ENCODE data around the gene NUDT5.

The NUDT5 gene

DNA sequence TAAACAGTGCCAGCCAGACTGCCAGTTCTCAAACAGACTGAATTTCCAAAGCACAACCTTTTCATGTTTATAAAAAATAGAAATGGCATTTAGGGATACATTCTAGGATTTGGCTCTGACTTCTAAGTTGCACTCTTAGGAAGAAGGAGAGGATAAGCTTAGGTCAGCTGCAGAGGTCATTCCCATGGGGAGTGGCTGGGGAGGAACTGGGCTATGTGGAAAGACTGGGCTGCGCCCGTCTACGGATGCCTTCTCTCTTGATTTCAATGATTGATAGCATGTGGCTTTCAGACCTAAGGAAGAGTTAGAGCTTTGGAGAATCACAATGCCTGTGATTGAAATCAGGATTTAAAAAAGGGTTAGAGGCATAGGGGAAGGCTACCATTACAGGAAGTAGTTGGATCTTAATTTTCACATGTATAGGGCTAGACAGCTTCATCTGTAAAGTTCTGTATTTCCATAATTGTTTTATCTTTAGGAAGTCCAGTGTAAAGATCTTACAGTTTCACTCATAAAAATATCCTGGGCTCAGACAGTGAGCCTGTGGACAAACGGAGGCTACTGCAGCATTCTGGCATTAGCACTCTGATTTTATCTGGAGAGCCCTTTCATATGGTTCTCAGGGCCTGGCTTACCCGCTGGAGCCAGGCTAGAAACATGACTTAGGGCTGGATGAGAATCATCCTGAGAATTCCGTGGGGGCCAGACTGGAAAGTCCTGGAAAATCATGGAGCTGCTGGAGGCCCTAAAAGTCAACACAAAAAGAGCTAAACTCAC, 29.5 kb downstream of the NUDT5 start:
- DNase-seq (ENCODE audit: low read depth, low spot score) = no peak
- no peak overlapping the region for H3K27ac ChIP-seq (ENCODE audit: low read length)
- no peaks in the 10 kb centered on the region for H3K4me1 ChIP-seq (ENCODE audit: control insufficient read depth, insufficient read depth, low read length)
- WGBS (ENCODE audit: insufficient coverage, insufficient read length) = no CpG with 5 or more reads among the region's 6 CpGs
- H3K27me3 ChIP-seq (ENCODE audit: control insufficient read depth, insufficient read depth, low read length) = no peaks in the 10 kb centered on the region
- H3K9me3 ChIP-seq (ENCODE audit: control insufficient read depth, insufficient read depth, low read length) = no peaks in the 10 kb centered on the region
- H3K36me3 ChIP-seq (ENCODE audit: control insufficient read depth, insufficient read depth, low read length) = peaks cover 7% of the 10 kb centered on the region; the same call in 1 of the 2 replicates
- H3K4me3 ChIP-seq (ENCODE audit: low read length) = no peak overlapping the region

DNA sequence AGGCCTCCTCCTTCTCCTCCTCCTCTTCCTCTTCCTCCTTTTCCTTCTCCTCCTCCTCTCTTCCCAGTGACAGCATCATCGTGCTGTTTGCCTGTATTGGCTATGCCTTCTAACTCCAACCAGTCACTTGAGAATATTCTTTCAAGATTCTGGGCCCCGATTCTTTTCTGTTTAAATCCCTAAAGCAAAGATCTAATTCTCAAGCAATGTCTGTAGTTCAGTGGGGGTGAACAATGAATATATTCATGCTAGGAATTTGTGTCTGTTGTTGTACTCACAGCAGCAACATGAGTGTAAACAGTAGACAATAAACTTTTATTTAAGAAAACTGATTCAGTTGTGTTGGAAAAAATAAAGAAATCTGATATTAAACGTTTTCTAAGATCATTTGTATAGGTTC, 30.7 kb downstream of the NUDT5 start:
- H3K4me1 ChIP-seq (ENCODE audit: control insufficient read depth, insufficient read depth, low read length) = no peaks in the 10 kb centered on the region
- no peak overlapping the region for H3K4me3 ChIP-seq (ENCODE audit: low read length)
- H3K27ac ChIP-seq (ENCODE audit: low read length) = no peak overlapping the region
- H3K9me3 ChIP-seq (ENCODE audit: control insufficient read depth, insufficient read depth, low read length) = no peaks in the 10 kb centered on the region
- peaks cover 6% of the 10 kb centered on the region; the same call in 1 of the 2 replicates for H3K36me3 ChIP-seq (ENCODE audit: control insufficient read depth, insufficient read depth, low read length)
- WGBS (ENCODE audit: insufficient coverage, insufficient read length) = no CpG with 5 or more reads among the region's 3 CpGs
- DNase-seq (ENCODE audit: low read depth, low spot score) = no peak
- H3K27me3 ChIP-seq (ENCODE audit: control insufficient read depth, insufficient read depth, low read length) = no peaks in the 10 kb centered on the region

DNA sequence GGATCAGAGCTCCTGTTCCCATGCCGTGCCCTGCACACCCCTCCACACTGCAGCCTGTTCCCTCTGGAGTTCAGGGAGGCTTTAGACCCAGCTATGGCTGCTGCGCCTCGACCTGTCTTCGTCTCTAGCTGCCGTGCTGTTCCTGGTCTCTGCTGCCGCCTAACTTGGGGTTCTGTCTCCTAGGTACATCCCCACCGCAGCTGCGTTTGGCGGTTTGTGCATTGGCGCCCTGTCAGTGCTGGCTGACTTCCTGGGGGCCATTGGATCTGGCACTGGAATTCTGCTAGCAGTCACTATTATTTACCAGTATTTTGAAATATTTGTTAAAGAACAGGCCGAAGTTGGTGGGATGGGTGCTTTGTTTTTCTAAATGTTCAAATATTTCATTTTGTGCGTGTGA, 31.6 kb downstream of the NUDT5 start:
- Histone ChIP-seq H3K27me3 (ENCODE audit: control insufficient read depth, insufficient read depth, low read length) (no peaks in the 10 kb centered on the region), H3K9me3 (ENCODE audit: control insufficient read depth, insufficient read depth, low read length) (no peaks in the 10 kb centered on the region), H3K4me3 (ENCODE audit: low read length) (no peak overlapping the region), H3K27ac (ENCODE audit: low read length) (no peak overlapping the region), H3K4me1 (ENCODE audit: control insufficient read depth, insufficient read depth, low read length) (no peaks in the 10 kb centered on the region), H3K36me3 (ENCODE audit: control insufficient read depth, insufficient read depth, low read length) (peaks cover 6% of the 10 kb centered on the region; the same call in 1 of the 2 replicates)
- DNase-seq (ENCODE audit: low read depth, low spot score) = no peak
- WGBS (ENCODE audit: insufficient coverage, insufficient read length) = no CpG with 5 or more reads among the region's 12 CpGs

DNA sequence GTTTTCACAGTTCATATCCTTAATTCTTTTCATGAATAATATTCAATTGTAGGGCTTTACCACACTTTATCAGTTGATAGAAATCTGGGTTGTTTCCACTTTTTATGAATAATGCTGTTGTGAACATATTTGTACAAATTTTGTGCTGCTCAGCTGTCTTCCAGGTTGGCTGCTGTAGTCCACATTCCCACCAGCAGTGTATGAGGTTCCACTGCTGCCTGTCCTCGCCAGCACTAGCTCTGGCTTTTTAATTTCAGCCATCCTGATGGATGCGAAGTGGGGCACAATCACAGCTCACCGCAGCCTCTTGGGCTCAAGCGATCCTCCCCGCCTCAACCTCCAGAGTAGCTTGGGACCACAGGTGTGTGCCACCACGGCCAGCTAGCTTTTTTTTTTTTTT, 32.8 kb downstream of the NUDT5 start:
- Histone ChIP-seq H3K27ac (ENCODE audit: low read length) (no peak overlapping the region), H3K27me3 (ENCODE audit: control insufficient read depth, insufficient read depth, low read length) (no peaks in the 10 kb centered on the region), H3K9me3 (ENCODE audit: control insufficient read depth, insufficient read depth, low read length) (no peaks in the 10 kb centered on the region), H3K36me3 (ENCODE audit: control insufficient read depth, insufficient read depth, low read length) (peaks cover 6% of the 10 kb centered on the region; the same call in 1 of the 2 replicates), H3K4me1 (ENCODE audit: control insufficient read depth, insufficient read depth, low read length) (no peaks in the 10 kb centered on the region), H3K4me3 (ENCODE audit: low read length) (no peak overlapping the region)
- DNase-seq (ENCODE audit: low read depth, low spot score) = no peak
- WGBS (ENCODE audit: insufficient coverage, insufficient read length) = no CpG with 5 or more reads among the region's 6 CpGs

DNA sequence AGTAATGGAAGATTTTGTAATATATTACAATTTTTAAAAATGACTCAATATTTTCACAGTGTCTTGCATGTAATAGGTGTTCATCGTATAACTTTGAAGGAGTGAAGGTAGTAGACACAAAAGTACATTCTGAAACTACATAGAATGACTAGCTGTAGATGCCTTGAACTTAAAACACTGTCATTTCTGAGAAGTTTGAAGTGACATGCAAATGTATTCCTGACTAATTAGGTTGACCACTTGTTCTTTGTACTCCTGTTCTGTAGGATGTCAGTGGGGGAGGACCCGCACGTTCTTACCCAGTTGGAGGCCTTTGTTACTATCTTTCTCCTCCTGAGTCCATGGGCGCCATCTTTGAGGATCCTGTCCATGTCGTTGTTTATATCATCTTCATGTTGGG, 35.0 kb downstream of the NUDT5 start:
- H3K4me1 ChIP-seq (ENCODE audit: control insufficient read depth, insufficient read depth, low read length) = no peaks in the 10 kb centered on the region
- no peak overlapping the region for H3K27ac ChIP-seq (ENCODE audit: low read length)
- no CpG with 5 or more reads among the region's 5 CpGs for WGBS (ENCODE audit: insufficient coverage, insufficient read length)
- no peak for DNase-seq (ENCODE audit: low read depth, low spot score)
- H3K9me3 ChIP-seq (ENCODE audit: control insufficient read depth, insufficient read depth, low read length) = no peaks in the 10 kb centered on the region
- H3K36me3 ChIP-seq (ENCODE audit: control insufficient read depth, insufficient read depth, low read length) = 0 out of 2 replicates have a peak, but pooled peaks cover 6% of the 10 kb centered on the region
- H3K4me3 ChIP-seq (ENCODE audit: low read length) = no peak overlapping the region
- no peaks in the 10 kb centered on the region for H3K27me3 ChIP-seq (ENCODE audit: control insufficient read depth, insufficient read depth, low read length)

DNA sequence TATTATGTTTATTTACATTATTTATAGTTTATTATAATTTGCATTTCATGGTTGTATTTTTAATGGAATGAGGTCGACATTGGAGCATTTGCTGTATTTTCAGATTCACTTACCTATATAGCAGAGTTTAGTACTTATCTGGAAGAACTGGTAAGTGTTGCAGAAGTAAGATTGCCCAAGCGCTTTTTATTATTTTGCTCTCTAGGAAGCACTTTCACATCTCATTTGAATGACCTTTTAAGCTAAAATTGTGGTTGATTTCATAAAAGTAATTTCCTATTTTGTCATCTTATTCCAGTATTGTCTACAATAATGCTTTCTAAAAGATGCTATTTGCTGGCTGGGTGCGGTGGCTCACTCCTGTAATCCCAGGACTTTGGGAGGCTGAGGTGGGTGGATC, 37.6 kb downstream of the NUDT5 start:
- DNase-seq (ENCODE audit: low read depth, low spot score) = no peak
- no peak overlapping the region for H3K27ac ChIP-seq (ENCODE audit: low read length)
- WGBS (ENCODE audit: insufficient coverage, insufficient read length) = no CpG with 5 or more reads among the region's 3 CpGs
- no peaks in the 10 kb centered on the region for H3K27me3 ChIP-seq (ENCODE audit: control insufficient read depth, insufficient read depth, low read length)
- no peak overlapping the region for H3K4me3 ChIP-seq (ENCODE audit: low read length)
- 0 out of 2 replicates have a peak, but pooled peaks cover 2% of the 10 kb centered on the region for H3K36me3 ChIP-seq (ENCODE audit: control insufficient read depth, insufficient read depth, low read length)
- no peaks in the 10 kb centered on the region for H3K4me1 ChIP-seq (ENCODE audit: control insufficient read depth, insufficient read depth, low read length)
- H3K9me3 ChIP-seq (ENCODE audit: control insufficient read depth, insufficient read depth, low read length) = no peaks in the 10 kb centered on the region

DNA sequence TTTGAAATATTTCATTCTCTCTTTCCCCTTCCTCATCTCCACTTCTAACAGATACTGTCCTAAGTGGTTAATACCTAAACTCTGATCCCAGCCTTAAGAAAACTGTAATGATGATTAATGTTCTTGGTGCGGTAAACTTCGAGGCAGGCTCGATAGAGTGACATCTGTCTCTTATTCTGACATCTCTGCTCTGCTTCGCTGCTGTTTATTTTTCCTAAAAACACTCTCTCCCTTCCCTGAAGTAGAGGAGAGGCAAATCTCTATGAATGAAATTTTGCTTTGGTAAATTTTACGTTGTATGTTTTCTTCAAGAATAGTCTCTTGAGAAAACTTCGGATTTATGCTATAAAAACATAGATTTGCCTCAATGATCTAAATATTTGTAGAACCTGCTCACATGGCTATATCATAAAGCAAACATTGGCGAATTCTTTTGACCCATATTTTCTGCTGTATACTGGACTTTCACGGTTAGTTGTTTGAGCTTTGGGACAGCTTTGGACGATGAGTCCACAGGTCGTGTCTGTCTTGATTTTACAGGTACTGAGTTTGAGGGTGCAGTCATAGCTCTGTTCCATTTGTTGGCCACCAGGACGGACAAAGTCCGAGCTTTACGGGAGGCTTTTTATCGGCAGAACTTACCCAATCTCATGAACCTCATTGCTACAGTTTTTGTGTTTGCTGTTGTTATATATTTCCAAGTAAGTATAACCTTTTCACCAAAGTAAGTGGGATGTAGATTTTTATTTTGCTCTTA, 39.1 kb downstream of the NUDT5 start:
- Histone ChIP-seq H3K9me3 (ENCODE audit: control insufficient read depth, insufficient read depth, low read length) (no peaks in the 10 kb centered on the region), H3K27me3 (ENCODE audit: control insufficient read depth, insufficient read depth, low read length) (no peaks in the 10 kb centered on the region), H3K4me3 (ENCODE audit: low read length) (no peak overlapping the region), H3K4me1 (ENCODE audit: control insufficient read depth, insufficient read depth, low read length) (no peaks in the 10 kb centered on the region), H3K36me3 (ENCODE audit: control insufficient read depth, insufficient read depth, low read length) (no peaks in the 10 kb centered on the region), H3K27ac (ENCODE audit: low read length) (no peak overlapping the region)
- no peak for DNase-seq (ENCODE audit: low read depth, low spot score)
- no CpG with 5 or more reads among the region's 14 CpGs for WGBS (ENCODE audit: insufficient coverage, insufficient read length)

DNA sequence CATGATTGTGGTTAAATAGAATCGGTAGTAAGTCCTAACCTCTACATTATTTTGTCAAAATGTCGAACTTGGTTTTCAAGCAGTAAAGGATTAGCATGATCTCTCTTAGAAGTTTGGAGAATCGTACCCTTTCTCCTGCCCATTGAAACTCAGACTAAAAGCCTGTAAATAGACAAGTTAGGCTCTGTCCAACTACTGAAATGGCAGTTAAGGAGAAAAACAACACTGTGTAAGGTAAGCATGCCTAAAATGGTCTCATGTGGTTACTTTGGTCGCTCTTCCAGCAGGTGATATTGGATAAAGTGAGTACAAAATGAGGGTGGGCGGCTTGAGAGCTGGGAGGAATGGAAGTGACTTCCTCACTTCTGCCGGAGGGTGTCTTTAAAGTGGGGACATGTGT, 41.2 kb downstream of the NUDT5 start:
- no CpG with 5 or more reads among the region's 6 CpGs for WGBS (ENCODE audit: insufficient coverage, insufficient read length)
- Histone ChIP-seq H3K36me3 (ENCODE audit: control insufficient read depth, insufficient read depth, low read length) (no peaks in the 10 kb centered on the region), H3K4me1 (ENCODE audit: control insufficient read depth, insufficient read depth, low read length) (no peaks in the 10 kb centered on the region), H3K27me3 (ENCODE audit: control insufficient read depth, insufficient read depth, low read length) (no peaks in the 10 kb centered on the region), H3K27ac (ENCODE audit: low read length) (no peak overlapping the region), H3K4me3 (ENCODE audit: low read length) (no peak overlapping the region), H3K9me3 (ENCODE audit: control insufficient read depth, insufficient read depth, low read length) (no peaks in the 10 kb centered on the region)
- DNase-seq (ENCODE audit: low read depth, low spot score) = no peak

DNA sequence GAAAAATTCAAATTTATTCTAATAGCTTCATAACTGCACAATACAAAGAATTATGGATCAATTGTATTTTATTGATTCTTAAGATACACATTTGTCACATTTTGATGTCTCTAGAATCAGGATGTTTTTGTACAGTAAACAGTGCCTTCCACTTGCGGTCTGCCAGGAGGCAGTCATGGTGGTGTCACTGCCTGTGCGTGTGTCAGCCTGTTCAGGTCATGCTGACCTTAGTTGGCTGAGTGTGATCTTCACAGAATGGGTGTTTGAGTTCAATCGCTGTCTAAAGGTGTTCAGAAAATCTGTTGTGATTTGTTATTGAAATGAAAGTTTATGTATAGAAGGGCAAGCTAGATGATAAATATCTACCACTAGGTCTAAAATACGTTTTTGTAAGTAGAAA, 45.5 kb downstream of the NUDT5 start:
- Histone ChIP-seq H3K9me3 (ENCODE audit: control insufficient read depth, insufficient read depth, low read length) (no peaks in the 10 kb centered on the region), H3K4me1 (ENCODE audit: control insufficient read depth, insufficient read depth, low read length) (no peaks in the 10 kb centered on the region), H3K27ac (ENCODE audit: low read length) (no peak overlapping the region), H3K4me3 (ENCODE audit: low read length) (no peak overlapping the region), H3K27me3 (ENCODE audit: control insufficient read depth, insufficient read depth, low read length) (no peaks in the 10 kb centered on the region), H3K36me3 (ENCODE audit: control insufficient read depth, insufficient read depth, low read length) (no peaks in the 10 kb centered on the region)
- DNase-seq (ENCODE audit: low read depth, low spot score) = no peak
- WGBS (ENCODE audit: insufficient coverage, insufficient read length) = 100% methylated on average over 1 of the region's 4 CpGs

DNA sequence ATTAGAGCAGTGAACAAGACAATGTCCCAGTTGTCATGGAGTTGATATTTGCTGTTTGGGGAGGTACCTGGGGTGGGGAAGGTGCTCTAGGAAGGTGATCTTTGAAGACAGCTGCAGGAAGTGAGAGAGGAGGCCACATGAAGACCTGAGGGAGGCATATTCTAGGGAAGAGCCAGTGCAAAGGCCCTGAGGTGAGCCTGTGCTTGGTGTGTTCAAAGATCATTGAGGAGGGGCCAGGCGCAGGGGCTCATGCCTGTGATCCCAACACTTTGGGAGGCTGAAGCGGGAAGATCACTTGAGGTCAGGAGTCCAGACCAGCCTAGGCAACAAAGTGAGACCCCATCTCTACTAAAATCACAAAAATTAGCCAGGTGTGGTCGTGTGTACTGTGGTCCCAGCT, 51.2 kb downstream of the NUDT5 start:
- no peaks in the 10 kb centered on the region for H3K36me3 ChIP-seq (ENCODE audit: control insufficient read depth, insufficient read depth, low read length)
- H3K9me3 ChIP-seq (ENCODE audit: control insufficient read depth, insufficient read depth, low read length) = no peaks in the 10 kb centered on the region
- no CpG with 5 or more reads among the region's 3 CpGs for WGBS (ENCODE audit: insufficient coverage, insufficient read length)
- no peaks in the 10 kb centered on the region for H3K27me3 ChIP-seq (ENCODE audit: control insufficient read depth, insufficient read depth, low read length)
- H3K4me3 ChIP-seq (ENCODE audit: low read length) = no peak overlapping the region
- no peak for DNase-seq (ENCODE audit: low read depth, low spot score)
- H3K27ac ChIP-seq (ENCODE audit: low read length) = no peak overlapping the region
- no peaks in the 10 kb centered on the region for H3K4me1 ChIP-seq (ENCODE audit: control insufficient read depth, insufficient read depth, low read length)

Measured in iPS DF 6.9 (cell line).